ENCODE measurements around the gene DMD.
"Not testable (repeated sequence)": the region's sequence is repeated elsewhere in the genome, so short reads cannot be mapped to it uniquely, and the experiment has no call there.

The DMD gene

GRCh38 chrX:33078273-33078672, 133.1 kb downstream of the DMD start:
- H3K4me3 Mint-ChIP-seq, result no peak overlapping the region
- DNase-seq (ENCODE audit: low spot score in 2 of 2) (no peak), ATAC-seq (replicated peaks; ENCODE audit: extremely low read depth, poor library complexity, severe bottlenecking) (no peak)
- no peaks in the 10 kb centered on the region for H3K36me3 Mint-ChIP-seq (ENCODE audit: insufficient read depth)
- no peaks in the 10 kb centered on the region for H3K4me1 Mint-ChIP-seq
- no peak overlapping the region for H3K27ac Mint-ChIP-seq (ENCODE audit: low read depth)
- H3K27me3 Mint-ChIP-seq, result no peaks in the 10 kb centered on the region
- H3K9me3 Mint-ChIP-seq, result no peaks in the 10 kb centered on the region

GRCh38 chrX:33073660-33074059, 137.7 kb downstream of the DMD start:
- H3K36me3 Mint-ChIP-seq (ENCODE audit: insufficient read depth); H3K27ac Mint-ChIP-seq (ENCODE audit: low read depth); H3K9me3 Mint-ChIP-seq; DNase-seq (ENCODE audit: low spot score in 2 of 2); H3K27me3 Mint-ChIP-seq; H3K4me1 Mint-ChIP-seq; H3K4me3 Mint-ChIP-seq; ATAC-seq (replicated peaks; ENCODE audit: extremely low read depth, poor library complexity, severe bottlenecking): not testable (repeated sequence)

GRCh38 chrX:33065415-33065814, 145.9 kb downstream of the DMD start:
- Mint-ChIP-seq H3K27ac (ENCODE audit: low read depth) (no peak overlapping the region), H3K9me3 (peaks cover 16% of the 10 kb centered on the region), H3K4me1 (no peaks in the 10 kb centered on the region), H3K27me3 (no peaks in the 10 kb centered on the region), H3K4me3 (no peak overlapping the region), H3K36me3 (ENCODE audit: insufficient read depth) (no peaks in the 10 kb centered on the region)
- ATAC-seq (replicated peaks; ENCODE audit: extremely low read depth, poor library complexity, severe bottlenecking), result no peak
- no peak for DNase-seq (ENCODE audit: low spot score in 2 of 2)

- no peak for DNase-seq (ENCODE audit: low spot score in 2 of 2)
- Mint-ChIP-seq H3K4me3 (no peak overlapping the region), H3K9me3 (peaks cover 9% of the 10 kb centered on the region)
Observed at GRCh38 chrX:33062041-33062440, 149.3 kb downstream of the DMD start.

GRCh38 chrX:33053001-33053400, 158.3 kb downstream of the DMD start:
- no peak for ATAC-seq (replicated peaks; ENCODE audit: extremely low read depth, poor library complexity, severe bottlenecking)
- H3K36me3 Mint-ChIP-seq (ENCODE audit: insufficient read depth), result no peaks in the 10 kb centered on the region
- no peaks in the 10 kb centered on the region for H3K4me1 Mint-ChIP-seq
- H3K27ac Mint-ChIP-seq (ENCODE audit: low read depth), result no peak overlapping the region
- H3K9me3 Mint-ChIP-seq, result peaks cover 6% of the 10 kb centered on the region
- H3K4me3 Mint-ChIP-seq, result no peak overlapping the region
- H3K27me3 Mint-ChIP-seq, result no peaks in the 10 kb centered on the region
- DNase-seq (ENCODE audit: low spot score in 2 of 2), result no peak

More at GRCh38 chrX:33062041-33062440, 149.3 kb downstream of the DMD start:
- no peak overlapping the region for H3K27ac Mint-ChIP-seq (ENCODE audit: low read depth)
- no peaks in the 10 kb centered on the region for H3K36me3 Mint-ChIP-seq (ENCODE audit: insufficient read depth)
- no peaks in the 10 kb centered on the region for H3K4me1 Mint-ChIP-seq
- no peaks in the 10 kb centered on the region for H3K27me3 Mint-ChIP-seq
- no peak for ATAC-seq (replicated peaks; ENCODE audit: extremely low read depth, poor library complexity, severe bottlenecking)

- Mint-ChIP-seq H3K27ac (ENCODE audit: low read depth) (no peak overlapping the region), H3K4me3 (no peak overlapping the region), H3K9me3 (no peaks in the 10 kb centered on the region), H3K36me3 (ENCODE audit: insufficient read depth) (no peaks in the 10 kb centered on the region), H3K27me3 (no peaks in the 10 kb centered on the region), H3K4me1 (no peaks in the 10 kb centered on the region)
- ATAC-seq (replicated peaks; ENCODE audit: extremely low read depth, poor library complexity, severe bottlenecking) (no peak), DNase-seq (ENCODE audit: low spot score in 2 of 2) (no peak)
Observed at GRCh38 chrX:33045882-33046281, 165.5 kb downstream of the DMD start.

GRCh38 chrX:33045245-33045644, 166.1 kb downstream of the DMD start:
- Mint-ChIP-seq H3K36me3 (ENCODE audit: insufficient read depth) (no peaks in the 10 kb centered on the region), H3K27ac (ENCODE audit: low read depth) (no peak overlapping the region)
- ATAC-seq (replicated peaks; ENCODE audit: extremely low read depth, poor library complexity, severe bottlenecking), result no peak

GRCh38 chrX:33041141-33041540, 170.2 kb downstream of the DMD start:
- no peak overlapping the region for H3K4me3 Mint-ChIP-seq
- no peak for ATAC-seq (replicated peaks; ENCODE audit: extremely low read depth, poor library complexity, severe bottlenecking)
- no peak for DNase-seq (ENCODE audit: low spot score in 2 of 2)
- peaks cover under 1% of the 10 kb centered on the region for H3K9me3 Mint-ChIP-seq
- no peaks in the 10 kb centered on the region for H3K4me1 Mint-ChIP-seq
- H3K27ac Mint-ChIP-seq (ENCODE audit: low read depth), result no peak overlapping the region
- no peaks in the 10 kb centered on the region for H3K36me3 Mint-ChIP-seq (ENCODE audit: insufficient read depth)
- H3K27me3 Mint-ChIP-seq, result no peaks in the 10 kb centered on the region

More at GRCh38 chrX:33045245-33045644, 166.1 kb downstream of the DMD start:
- H3K27me3 Mint-ChIP-seq, result no peaks in the 10 kb centered on the region
- H3K9me3 Mint-ChIP-seq, result no peaks in the 10 kb centered on the region
- no peak for DNase-seq (ENCODE audit: low spot score in 2 of 2)
- H3K4me3 Mint-ChIP-seq, result no peak overlapping the region
- no peaks in the 10 kb centered on the region for H3K4me1 Mint-ChIP-seq

GRCh38 chrX:33032700-33033099, 178.6 kb downstream of the DMD start:
- Mint-ChIP-seq H3K9me3 (peaks cover 5% of the 10 kb centered on the region), H3K4me3 (no peak overlapping the region)

GRCh38 chrX:33014949-33015348, 196.4 kb downstream of the DMD start:
- Mint-ChIP-seq H3K9me3 (peaks cover 5% of the 10 kb centered on the region), H3K27ac (ENCODE audit: low read depth) (no peak overlapping the region), H3K36me3 (ENCODE audit: insufficient read depth) (no peaks in the 10 kb centered on the region), H3K4me3 (no peak overlapping the region), H3K4me1 (no peaks in the 10 kb centered on the region), H3K27me3 (no peaks in the 10 kb centered on the region)
- no peak for DNase-seq (ENCODE audit: low spot score in 2 of 2)
- no peak for ATAC-seq (replicated peaks; ENCODE audit: extremely low read depth, poor library complexity, severe bottlenecking)

More at GRCh38 chrX:33032700-33033099, 178.6 kb downstream of the DMD start:
- Mint-ChIP-seq H3K27me3 (no peaks in the 10 kb centered on the region), H3K36me3 (ENCODE audit: insufficient read depth) (no peaks in the 10 kb centered on the region), H3K4me1 (no peaks in the 10 kb centered on the region), H3K27ac (ENCODE audit: low read depth) (no peak overlapping the region)
- no peak for ATAC-seq (replicated peaks; ENCODE audit: extremely low read depth, poor library complexity, severe bottlenecking)
- no peak for DNase-seq (ENCODE audit: low spot score in 2 of 2)

GRCh38 chrX:33014086-33014485, 197.3 kb downstream of the DMD start:
- Mint-ChIP-seq H3K9me3 (peaks cover 5% of the 10 kb centered on the region), H3K4me1 (no peaks in the 10 kb centered on the region), H3K27me3 (no peaks in the 10 kb centered on the region), H3K27ac (ENCODE audit: low read depth) (no peak overlapping the region), H3K36me3 (ENCODE audit: insufficient read depth) (no peaks in the 10 kb centered on the region), H3K4me3 (no peak overlapping the region)
- DNase-seq (ENCODE audit: low spot score in 2 of 2), result no peak
- ATAC-seq (replicated peaks; ENCODE audit: extremely low read depth, poor library complexity, severe bottlenecking), result no peak

- no peak overlapping the region for H3K4me3 Mint-ChIP-seq
- no peaks in the 10 kb centered on the region for H3K27me3 Mint-ChIP-seq
- no peaks in the 10 kb centered on the region for H3K9me3 Mint-ChIP-seq
- no peaks in the 10 kb centered on the region for H3K36me3 Mint-ChIP-seq (ENCODE audit: insufficient read depth)
- DNase-seq (ENCODE audit: low spot score in 2 of 2) (no peak), ATAC-seq (replicated peaks; ENCODE audit: extremely low read depth, poor library complexity, severe bottlenecking) (no peak)
- H3K27ac Mint-ChIP-seq (ENCODE audit: low read depth), result no peak overlapping the region
- H3K4me1 Mint-ChIP-seq, result no peaks in the 10 kb centered on the region
Observed at GRCh38 chrX:33001107-33001506, 210.2 kb downstream of the DMD start.

GRCh38 chrX:32998776-32999175, 212.6 kb downstream of the DMD start:
- no peak overlapping the region for H3K27ac Mint-ChIP-seq (ENCODE audit: low read depth)
- H3K4me3 Mint-ChIP-seq, result no peak overlapping the region
- H3K36me3 Mint-ChIP-seq (ENCODE audit: insufficient read depth), result no peaks in the 10 kb centered on the region
- ATAC-seq (replicated peaks; ENCODE audit: extremely low read depth, poor library complexity, severe bottlenecking) (no peak), DNase-seq (ENCODE audit: low spot score in 2 of 2) (no peak)
- no peaks in the 10 kb centered on the region for H3K27me3 Mint-ChIP-seq
- H3K4me1 Mint-ChIP-seq, result no peaks in the 10 kb centered on the region
- H3K9me3 Mint-ChIP-seq, result no peaks in the 10 kb centered on the region

GRCh38 chrX:32995427-32995826, 215.9 kb downstream of the DMD start:
- H3K4me3 Mint-ChIP-seq, result no peak overlapping the region
- no peak overlapping the region for H3K27ac Mint-ChIP-seq (ENCODE audit: low read depth)
- no peaks in the 10 kb centered on the region for H3K27me3 Mint-ChIP-seq
- no peaks in the 10 kb centered on the region for H3K36me3 Mint-ChIP-seq (ENCODE audit: insufficient read depth)
- no peaks in the 10 kb centered on the region for H3K4me1 Mint-ChIP-seq
- H3K9me3 Mint-ChIP-seq, result no peaks in the 10 kb centered on the region
- no peak for ATAC-seq (replicated peaks; ENCODE audit: extremely low read depth, poor library complexity, severe bottlenecking)
- no peak for DNase-seq (ENCODE audit: low spot score in 2 of 2)

Measured in central memory CD8-positive, alpha-beta T cell (primary cell).